Glutamatergic neuron (in vitro differentiated cells): Measurements from ENCODE around the gene TEX38. TPM values are rescaled to one million over a fixed set of nuclear protein-coding genes. Genes with fewer than 3 reads are reported as not detected.

Experiments
- DNase-seq: peaks from one replicate; pipeline ENCODE4 v3.0.0; 2022
- H3K27ac Mint-ChIP-seq: one replicate; pipeline ENCODE4 v1.8.0; 2020; ENCODE audit warnings: mild to moderate bottlenecking, mixed read lengths, inconsistent platforms; ENCODE audit not compliant: unreplicated experiment
- H3K27me3 Mint-ChIP-seq: one replicate; pipeline ENCODE4 v1.8.0; 2020; ENCODE audit warnings: mild to moderate bottlenecking, moderate library complexity, mixed read lengths, inconsistent platforms; ENCODE audit not compliant: unreplicated experiment
- H3K36me3 Mint-ChIP-seq: one replicate; pipeline ENCODE4 v1.8.0; 2020; ENCODE audit warnings: mild to moderate bottlenecking, mixed read lengths, inconsistent platforms; ENCODE audit not compliant: unreplicated experiment
- H3K4me1 Mint-ChIP-seq: one replicate; pipeline ENCODE4 v1.8.0; 2020; ENCODE audit warnings: mild to moderate bottlenecking, low read depth, mixed read lengths, inconsistent platforms; ENCODE audit not compliant: unreplicated experiment
- H3K4me3 Mint-ChIP-seq: one replicate; pipeline ENCODE4 v1.8.0; 2020; ENCODE audit warnings: mild to moderate bottlenecking, mixed read lengths, inconsistent platforms; ENCODE audit not compliant: unreplicated experiment
- H3K9me3 Mint-ChIP-seq: one replicate; pipeline ENCODE4 v1.8.0; 2020; ENCODE audit warnings: mild to moderate bottlenecking, moderate library complexity, mixed read lengths, inconsistent platforms; ENCODE audit not compliant: unreplicated experiment
- CTCF ChIP-seq: fragments of 200-600 bp; sonication (generic); IDR thresholded peaks from one replicate; pipeline ENCODE4 v1.5.0; 2021; ENCODE audit not compliant: partially characterized antibody, unreplicated experiment
- total RNA-seq: library from RNA; stranded (reverse); fragmentation: NEBNext Ultra II Directional; extraction: Animal tissue kit (Norgen Biotek cat#: 25700); gene quantifications from one replicate; pipeline ENCODE4 v1.2.1, GENCODE V29; 2021; ENCODE audit not compliant: unreplicated experiment

TEX38 gene
- total RNA-seq, 1 donor from 2014 or later = not detected

- Mint-ChIP-seq H3K4me3 (no peak overlapping the region), H3K4me1 (peaks cover 16% of the 10 kb centered on the region), H3K9me3 (no peaks in the 10 kb centered on the region), H3K27me3 (no peaks in the 10 kb centered on the region), H3K36me3 (no peaks in the 10 kb centered on the region), H3K27ac (no peak overlapping the region)
- DNase-seq = no peak
- TF ChIP-seq CTCF = no peak
Measured at GRCh38 chr1:46721686-46722205, 50.1 kb downstream of the TEX38 start.

Other genes starting within 250 kb of the TEX38 start
- not detected for gene DMBX1, start 182.0 kb upstream of the TEX38 start, total RNA-seq
- gene KNCN, start 120.2 kb upstream of the TEX38 start, total RNA-seq = not detected
- 58.4 TPM for gene MKNK1, start 67.6 kb upstream of the TEX38 start, total RNA-seq
- 1.6 TPM for gene MOB3C, start 55.0 kb upstream of the TEX38 start, total RNA-seq
- gene ATPAF1, start 3.5 kb upstream of the TEX38 start, total RNA-seq = 37.8 TPM
- gene EFCAB14, start 47.3 kb downstream of the TEX38 start, total RNA-seq = 18.8 TPM
- gene CYP4B1, start 127.2 kb downstream of the TEX38 start, total RNA-seq = not detected